Lung (tissue), 12 donors: ENCODE results near the gene RPL36. TPM values are rescaled to one million over a fixed set of nuclear protein-coding genes. Genes with fewer than 3 reads are reported as not detected.

Experiments
- ATAC-seq: fragments of 200-7000 bp; cut with Tn5 transposase; one replicate; pipeline ENCODE4 v1.9.1; 2020; ENCODE audit warnings: moderate number of reproducible peaks; ENCODE audit not compliant: insufficient read depth, low FRiP score
- DNase-seq, 3 donors: peaks; one replicate each; pipeline ENCODE4 v3.0.0-alpha.2; 2013 to 2017
- H3K27ac ChIP-seq, 2 donors: one replicate each; pipeline ENCODE4 v1.5.1; 2013; ENCODE audit warnings: mild to moderate bottlenecking in 2 of 2, moderate library complexity in 2 of 2, control low read depth in 1 of 2, inconsistent platforms in 1 of 2, low read depth in 1 of 2, low read length in 1 of 2
- H3K27me3 ChIP-seq, 3 donors: one replicate each; pipeline ENCODE4 v1.5.1; 2013; ENCODE audit warnings: low read length in 2 of 3; ENCODE audit not compliant: control insufficient read depth in 3 of 3, insufficient read depth in 3 of 3
- H3K36me3 ChIP-seq, 4 donors: one replicate each; pipeline ENCODE4 v1.5.1; 2013; ENCODE audit warnings: low read length in 4 of 4, mild to moderate bottlenecking in 1 of 4, moderate library complexity in 1 of 4; ENCODE audit not compliant: control insufficient read depth in 4 of 4, insufficient read depth in 4 of 4
- H3K4me1 ChIP-seq, 5 donors: one replicate each; pipeline ENCODE4 v1.5.1; 2013; ENCODE audit warnings: low read length in 5 of 5, mild to moderate bottlenecking in 2 of 5, moderate library complexity in 1 of 5; ENCODE audit not compliant: control insufficient read depth in 5 of 5, insufficient read depth in 5 of 5
- H3K4me3 ChIP-seq: one replicate; pipeline ENCODE4 v1.5.1; 2013; ENCODE audit warnings: mild to moderate bottlenecking, control low read depth, moderate library complexity
- H3K9ac ChIP-seq, 2 donors: one replicate each; pipeline ENCODE4 v1.5.1; 2013; ENCODE audit warnings: low read length in 2 of 2, control low read depth in 1 of 2; ENCODE audit not compliant: insufficient read depth in 1 of 2
- H3K9me3 ChIP-seq, 4 donors: one replicate each; pipeline ENCODE4 v1.5.1; 2013; ENCODE audit warnings: low read length in 3 of 4, mild to moderate bottlenecking in 1 of 4, moderate library complexity in 1 of 4; ENCODE audit not compliant: control insufficient read depth in 4 of 4, insufficient read depth in 3 of 4
- CTCF ChIP-seq: IDR thresholded peaks from 2 replicates; pipeline ENCODE4 v1.5.1; 2012; ENCODE audit warnings: mild to moderate bottlenecking; ENCODE audit errors: control extremely low read depth, extremely low read depth
- WGBS, 2 donors: extraction: QIAGEN DNeasy Blood & Tissue Kit; methylation state at CpG; one replicate each; pipeline ENCODE4 v1.1.7; 2013; 5-methylcytosine and 5-hydroxymethylcytosine counted together
- polyA plus RNA-seq, 2 donors: library from polyadenylated mRNA; stranded (reverse); fragments of 200-250 nt; gene quantifications; one replicate each; pipeline ENCODE4 v1.2.1, GENCODE V29; 2013
- total RNA-seq, 2 donors: library from RNA; depleted of rRNA in 1 of 2; stranded (reverse); fragments of >200 nt in 1 of 2; gene quantifications; one replicate each; pipeline ENCODE4 v1.2.1, GENCODE V29; 2014 to 2021
- donor health status: control.
- donor health status: control.
- donor health status: Bipolar disorder and iron deficiency.
- donor health status: healthy.
- donor health status: DM: yes; HTN: yes; CAD: no.

RPL36 gene
- total and polyA plus RNA-seq, 4 donors: 309 to 1,934 (median 702) TPM

GRCh38 chr19:5703819-5704818, 14.0 kb downstream of the RPL36 start:
- no peaks in the 10 kb centered on the region for H3K9me3 ChIP-seq
- no peaks in the 10 kb centered on the region for H3K4me1 ChIP-seq
- H3K36me3 ChIP-seq: peaks cover 5 to 62% (median 20%) of the 10 kb centered on the region in 4 donors
- ATAC-seq (no peak), DNase-seq (no peak)
- 96% methylated on average over 40 of the region's 40 CpGs for WGBS, 2 donors
- TF ChIP-seq CTCF: no peak
- H3K4me3 ChIP-seq: no peak overlapping the region
- H3K9ac ChIP-seq: no peak overlapping the region
- H3K27ac ChIP-seq: no peak overlapping the region
- no peaks in the 10 kb centered on the region for H3K27me3 ChIP-seq

GRCh38 chr19:5705552-5705951, 15.5 kb downstream of the RPL36 start:
- H3K4me1 ChIP-seq: no peaks in the 10 kb centered on the region
- H3K9ac ChIP-seq: no peak overlapping the region
- H3K36me3 ChIP-seq: peaks cover under 1 to 63% (median 20%) of the 10 kb centered on the region in 4 donors
- DNase-seq (no peak), ATAC-seq (no peak)
- WGBS, 2 donors: 93% methylated on average over 16 of the region's 16 CpGs
- no peak overlapping the region for H3K27ac ChIP-seq
- H3K4me3 ChIP-seq: no peak overlapping the region
- no peaks in the 10 kb centered on the region for H3K9me3 ChIP-seq
- no peak for TF ChIP-seq CTCF
- no peaks in the 10 kb centered on the region for H3K27me3 ChIP-seq

GRCh38 chr19:5706876-5707573, 16.9 kb downstream of the RPL36 start:
- no peak overlapping the region for H3K27ac ChIP-seq
- H3K9ac ChIP-seq: no peak overlapping the region
- H3K4me3 ChIP-seq: no peak overlapping the region
- H3K4me1 ChIP-seq: no peaks in the 10 kb centered on the region
- peaks cover 2 to 73% (median 25%) of the 10 kb centered on the region in 4 donors for H3K36me3 ChIP-seq
- TF ChIP-seq CTCF: no peak
- 95 to 96% methylated on average over 35 of the region's 35 CpGs for WGBS, 2 donors
- H3K9me3 ChIP-seq: no peaks in the 10 kb centered on the region
- ATAC-seq (no peak), DNase-seq (no peak)
- no peaks in the 10 kb centered on the region for H3K27me3 ChIP-seq
